ENCODE results near the gene IFI16. TPM values are rescaled to one million over a fixed set of nuclear protein-coding genes. Genes with fewer than 3 reads are reported as not detected.

Gene IFI16
- total and polyA plus RNA-seq, 2 donors (not counting 3 experiments of a cell fraction or from before 2014, with no cell fraction given): 52.8 to 183 TPM

GRCh38 chr1:159076438-159077119 is 66.9 kb downstream of the IFI16 start, which contains the start of gene AIM2:
Gene AIM2, minus strand, starts transcription at chr1:159076766. Its CDS starts 3,267 bp downstream, at chr1:159073499.
- no peaks in the 10 kb centered on the region for H3K79me2 ChIP-seq (ENCODE audit: control insufficient read depth, insufficient read depth, low read length)
- H3K9ac ChIP-seq (replicated peaks; ENCODE audit: extremely low read depth, insufficient read depth, low read length): no peak within 1 kb of the TSS
- no peak within 1 kb of the TSS for H3K27ac ChIP-seq (ENCODE audit: insufficient read depth, low read depth, low read length)
- no peak for DNase-seq (ENCODE audit: low read depth, low spot score)
- no TSS peak for BruUV-seq (replicated peaks)
- ChIA-PET POLR2A (no interaction called here), CTCF (interaction anchor here (1.0 to 3.7 kb wide), 3 partner anchors 10 to 77 kb away, joined by 3 to 14 read pairs (median 3); no protein-coding TSS in a partner anchor)
- TF ChIP-seq, protein P1, sequence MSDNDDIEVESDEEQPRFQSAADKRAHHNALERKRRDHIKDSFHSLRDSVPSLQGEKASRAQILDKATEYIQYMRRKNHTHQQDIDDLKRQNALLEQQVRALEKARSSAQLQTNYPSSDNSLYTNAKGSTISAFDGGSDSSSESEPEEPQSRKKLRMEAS (IDR thresholded peaks at IDR 0.05; ENCODE audit: insufficient read depth, insufficient read length): no peak
- no peak for TF ChIP-seq FOS (IDR thresholded peaks at IDR 0.05; ENCODE audit: borderline replicate concordance, insufficient read depth, low read length)
- TF ChIP-seq MYC (IDR thresholded peaks at IDR 0.05; ENCODE audit: low read depth, low read length): no peak
- TF ChIP-seq POLR2AphosphoS5 (IDR thresholded peaks at IDR 0.05; ENCODE audit: insufficient read depth, low read depth, low read length): no peak
- TF ChIP-seq GATA2 (IDR thresholded peaks at IDR 0.05; ENCODE audit: insufficient read depth, insufficient read length, low read depth, low read length): no peak
- TF ChIP-seq CTCF (IDR thresholded peaks at IDR 0.05; ENCODE audit: extremely low read depth in 1 of 2, insufficient read depth in 1 of 2, low read depth in 1 of 2, low read length in 2 of 2): no peak
- no peak for TF ChIP-seq JUN (IDR thresholded peaks at IDR 0.05; ENCODE audit: borderline replicate concordance, insufficient read depth, insufficient read length, low read depth)
- no peak for TF ChIP-seq EZH2 (IDR thresholded peaks at IDR 0.05; ENCODE audit: borderline replicate concordance, low read depth, low read length, severe bottlenecking)
- TF ChIP-seq POLR2A (IDR thresholded peaks at IDR 0.05; ENCODE audit: low read depth, low read length): no peak
- H3K9me3 ChIP-seq (replicated peaks; ENCODE audit: control insufficient read depth, insufficient read depth, low read length): no peaks in the 10 kb centered on the region
- no peaks in the 10 kb centered on the region for H4K20me1 ChIP-seq (replicated peaks; ENCODE audit: control insufficient read depth, extremely low read depth, insufficient read depth, low read length)
- H3K9me1 ChIP-seq (replicated peaks; ENCODE audit: control insufficient read depth, extremely low read depth, insufficient read depth, low read length): no peaks in the 10 kb centered on the region
- H3K36me3 ChIP-seq (ENCODE audit: control insufficient read depth in 2 of 2, extremely low read depth in 1 of 2, insufficient read depth in 2 of 2, low read length in 2 of 2): no peaks in the 10 kb centered on the region
- no peak for FAIRE-seq
- no peak within 1 kb of the TSS for H2AFZ ChIP-seq (ENCODE audit: low read depth, low read length)
- dilution Hi-C loops (cut with MboI; ENCODE audit: extremely low pct_ligation_motif_present, low sequenced_read_pairs) (no loop called here), intact Hi-C loops (cut with micrococcal nuclease) (no loop called here)
- no peak within 1 kb of the TSS for H3K4me3 ChIP-seq (replicated peaks in 1 of 3; ENCODE audit: insufficient read depth in 1 of 3, low read depth in 1 of 3, low read length in 3 of 3)
- H3K4me2 ChIP-seq (ENCODE audit: insufficient read depth, low read length): no peak within 1 kb of the TSS
- peaks cover 20 to 39% of the 10 kb centered on the region in 2 experiments for H3K27me3 ChIP-seq (ENCODE audit: control insufficient read depth in 2 of 2, insufficient read depth in 2 of 2, low read length in 2 of 2)
- H3K4me1 ChIP-seq (ENCODE audit: control insufficient read depth, extremely low read depth, insufficient read depth, low read length): no peaks in the 10 kb centered on the region

Data from endothelial cell of umbilical vein (primary cell).